ENCODE results near the gene SUOX.

SUOX gene

GRCh38 chr12:55966408-55967281, 30.4 kb upstream of the SUOX start, which contains the start of gene CDK2:
Gene CDK2 (plus strand): TSS chr12:55966830. CDS start chr12:55967009, 179 bp downstream.
- H3K36me3 ChIP-seq (replicated peaks; ENCODE audit: low read depth, low read length) = peaks cover 21% of the 10 kb centered on the region
- H3K9ac ChIP-seq (ENCODE audit: low read length) = peak within 1 kb of the TSS; percentile 96
- H3K4me2 ChIP-seq (ENCODE audit: low read length) = peak within 1 kb of the TSS; percentile 93
- peak within 1 kb of the TSS; percentile 94 for H2AFZ ChIP-seq (ENCODE audit: low read depth, low read length)
- H3K9me3 ChIP-seq (ENCODE audit: insufficient read depth, low read length) = no peaks in the 10 kb centered on the region
- TF ChIP-seq CTCF (IDR thresholded peaks at IDR 0.05; ENCODE audit: low read depth, low read length) (no peak), EZH2phosphoT487 (IDR thresholded peaks at IDR 0.05; ENCODE audit: low read depth) (no peak)
- H3K27ac ChIP-seq (ENCODE audit: low read length) = peak within 1 kb of the TSS; percentile 25
- H4K20me1 ChIP-seq (ENCODE audit: insufficient read depth, low read length) = no peaks in the 10 kb centered on the region
- peaks cover 25% of the 10 kb centered on the region for H3K4me1 ChIP-seq (ENCODE audit: low read length)
- H3K27me3 ChIP-seq (ENCODE audit: low read depth, low read length) = no peaks in the 10 kb centered on the region
- peaks cover 13% of the 10 kb centered on the region for H3K79me2 ChIP-seq (ENCODE audit: low read length)
- H3K4me3 ChIP-seq (ENCODE audit: low read length) = peak within 1 kb of the TSS; percentile 96

GRCh38 chr12:55969356-55969755, 27.7 kb upstream of the SUOX start:
- Histone ChIP-seq H3K4me2 (ENCODE audit: low read length) (no peak overlapping the region), H3K27ac (ENCODE audit: low read length) (no peak overlapping the region), H3K9ac (ENCODE audit: low read length) (no peak overlapping the region), H3K9me3 (ENCODE audit: insufficient read depth, low read length) (no peaks in the 10 kb centered on the region), H3K27me3 (ENCODE audit: low read depth, low read length) (no peaks in the 10 kb centered on the region), H3K4me1 (ENCODE audit: low read length) (peaks cover 34% of the 10 kb centered on the region), H3K36me3 (replicated peaks; ENCODE audit: low read depth, low read length) (peaks cover 21% of the 10 kb centered on the region), H2AFZ (ENCODE audit: low read depth, low read length) (no peak overlapping the region), H4K20me1 (ENCODE audit: insufficient read depth, low read length) (no peaks in the 10 kb centered on the region), H3K79me2 (ENCODE audit: low read length) (peaks cover 17% of the 10 kb centered on the region), H3K4me3 (ENCODE audit: low read length) (no peak overlapping the region)
- TF ChIP-seq EZH2phosphoT487 (IDR thresholded peaks at IDR 0.05; ENCODE audit: low read depth) (no peak), CTCF (IDR thresholded peaks at IDR 0.05; ENCODE audit: low read depth, low read length) (no peak)

- no peaks in the 10 kb centered on the region for H3K27me3 ChIP-seq (ENCODE audit: low read depth, low read length)
- H3K9me3 ChIP-seq (ENCODE audit: insufficient read depth, low read length) = no peaks in the 10 kb centered on the region
- H3K4me1 ChIP-seq (ENCODE audit: low read length) = peaks cover 39% of the 10 kb centered on the region
- H2AFZ ChIP-seq (ENCODE audit: low read depth, low read length) = no peak overlapping the region
- TF ChIP-seq CTCF (IDR thresholded peaks at IDR 0.05; ENCODE audit: low read depth, low read length) = no peak
- no peak for TF ChIP-seq EZH2phosphoT487 (IDR thresholded peaks at IDR 0.05; ENCODE audit: low read depth)
- H3K4me2 ChIP-seq (ENCODE audit: low read length) = no peak overlapping the region
- H3K36me3 ChIP-seq (replicated peaks; ENCODE audit: low read depth, low read length) = peaks cover 21% of the 10 kb centered on the region
- peaks cover 31% of the 10 kb centered on the region for H3K79me2 ChIP-seq (ENCODE audit: low read length)
- H3K27ac ChIP-seq (ENCODE audit: low read length) = no peak overlapping the region
- no peaks in the 10 kb centered on the region for H4K20me1 ChIP-seq (ENCODE audit: insufficient read depth, low read length)
- H3K4me3 ChIP-seq (ENCODE audit: low read length) = no peak overlapping the region
- no peak overlapping the region for H3K9ac ChIP-seq (ENCODE audit: low read length)
Observed at GRCh38 chr12:55970775-55971174, 26.3 kb upstream of the SUOX start.

- H3K9ac ChIP-seq (ENCODE audit: low read length) = no peak overlapping the region
- no peak overlapping the region for H3K27ac ChIP-seq (ENCODE audit: low read length)
Observed at GRCh38 chr12:55972042-55972441, 25.0 kb upstream of the SUOX start.

More at GRCh38 chr12:55972042-55972441, 25.0 kb upstream of the SUOX start:
- TF ChIP-seq EZH2phosphoT487 (IDR thresholded peaks at IDR 0.05; ENCODE audit: low read depth) = no peak
- no peak for TF ChIP-seq CTCF (IDR thresholded peaks at IDR 0.05; ENCODE audit: low read depth, low read length)
- H3K36me3 ChIP-seq (replicated peaks; ENCODE audit: low read depth, low read length) = peaks cover 24% of the 10 kb centered on the region
- no peaks in the 10 kb centered on the region for H3K27me3 ChIP-seq (ENCODE audit: low read depth, low read length)
- H3K4me2 ChIP-seq (ENCODE audit: low read length) = no peak overlapping the region
- peaks cover 34% of the 10 kb centered on the region for H3K4me1 ChIP-seq (ENCODE audit: low read length)
- H2AFZ ChIP-seq (ENCODE audit: low read depth, low read length) = no peak overlapping the region
- H3K9me3 ChIP-seq (ENCODE audit: insufficient read depth, low read length) = no peaks in the 10 kb centered on the region
- H3K4me3 ChIP-seq (ENCODE audit: low read length) = no peak overlapping the region
- no peaks in the 10 kb centered on the region for H4K20me1 ChIP-seq (ENCODE audit: insufficient read depth, low read length)
- H3K79me2 ChIP-seq (ENCODE audit: low read length) = peaks cover 31% of the 10 kb centered on the region
